ENCODE results near the gene OPALIN. TPM values are rescaled to one million over a fixed set of nuclear protein-coding genes. Genes with fewer than 3 reads are reported as not detected.
"Not testable (repeated sequence)": the region's sequence is repeated elsewhere in the genome, so short reads cannot be mapped to it uniquely, and the experiment has no call there.

Gene OPALIN
- total and polyA plus RNA-seq, 9 of the 15 experiments (the other 6 are each of a cell fraction or from before 2014, with no cell fraction given): not detected

DNA sequence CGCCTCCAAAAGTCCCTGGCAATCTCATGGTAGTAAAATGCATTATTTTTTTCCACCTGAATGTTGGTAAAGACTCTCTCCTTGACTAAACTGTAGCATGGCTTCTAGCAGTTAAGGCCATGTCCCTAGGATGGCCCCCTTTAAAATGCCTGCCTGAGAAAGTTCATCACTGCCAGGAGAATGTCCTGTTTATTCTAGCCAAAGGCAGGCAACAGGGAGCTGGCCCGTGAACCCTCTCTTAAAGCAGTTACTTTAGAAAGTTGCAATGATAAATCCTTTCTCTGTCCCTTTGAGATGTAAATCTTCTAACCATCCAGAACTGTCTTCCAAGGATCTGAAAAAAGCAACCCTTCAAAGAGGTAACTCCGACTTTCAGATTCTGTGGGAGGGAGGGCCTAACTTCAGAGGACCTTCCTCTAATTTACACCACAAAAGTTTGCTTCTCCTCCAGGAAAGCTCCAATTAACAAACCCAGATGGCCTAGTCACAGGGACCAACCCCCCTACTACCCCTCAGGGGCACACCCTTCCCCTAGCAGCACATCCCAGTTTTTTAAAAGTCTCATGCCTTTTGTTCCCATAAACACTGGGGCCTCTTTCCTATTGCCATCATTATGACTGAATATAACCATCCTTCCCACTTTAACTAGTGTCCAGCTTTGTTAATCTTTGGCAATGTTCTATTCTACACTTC is 49.0 kb downstream of the OPALIN start (continued):
- TF ChIP-seq, protein P1, sequence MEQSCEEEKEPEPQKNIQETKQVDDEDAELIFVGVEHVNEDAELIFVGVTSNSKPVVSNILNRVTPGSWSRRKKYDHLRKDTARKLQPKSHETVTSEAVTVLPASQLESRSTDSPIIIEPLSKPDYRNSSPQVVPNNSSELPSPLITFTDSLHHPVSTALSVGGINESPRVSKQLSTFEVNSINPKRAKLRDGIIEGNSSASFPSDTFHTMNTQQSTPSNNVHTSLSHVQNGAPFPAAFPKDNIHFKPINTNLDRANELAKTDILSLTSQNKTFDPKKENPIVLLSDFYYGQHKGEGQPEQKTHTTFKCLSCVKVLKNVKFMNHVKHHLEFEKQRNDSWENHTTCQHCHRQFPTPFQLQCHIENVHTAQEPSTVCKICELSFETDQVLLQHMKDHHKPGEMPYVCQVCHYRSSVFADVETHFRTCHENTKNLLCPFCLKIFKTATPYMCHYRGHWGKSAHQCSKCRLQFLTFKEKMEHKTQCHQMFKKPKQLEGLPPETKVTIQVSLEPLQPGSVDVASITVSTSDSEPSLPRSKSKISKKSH (CRISPR knock-in tag; IDR thresholded peaks at IDR 0.05): no peak
- no peak for TF ChIP-seq HMGN3 (IDR thresholded peaks at IDR 0.05; ENCODE audit: borderline replicate concordance, extremely low read depth, insufficient read length, low read depth, low read length)
- no peak for TF ChIP-seq ZNF644 (tag; IDR thresholded peaks at IDR 0.05; ENCODE audit: low read depth)
- TF ChIP-seq KDM2B (CRISPR knock-in tag; IDR thresholded peaks at IDR 0.05): no peak
- no peak for TF ChIP-seq DNMT1 (IDR thresholded peaks at IDR 0.05)
- no peak for TF ChIP-seq HNRNPL (IDR thresholded peaks at IDR 0.05; ENCODE audit: low read depth, low read length)
- TF ChIP-seq, protein P2, sequence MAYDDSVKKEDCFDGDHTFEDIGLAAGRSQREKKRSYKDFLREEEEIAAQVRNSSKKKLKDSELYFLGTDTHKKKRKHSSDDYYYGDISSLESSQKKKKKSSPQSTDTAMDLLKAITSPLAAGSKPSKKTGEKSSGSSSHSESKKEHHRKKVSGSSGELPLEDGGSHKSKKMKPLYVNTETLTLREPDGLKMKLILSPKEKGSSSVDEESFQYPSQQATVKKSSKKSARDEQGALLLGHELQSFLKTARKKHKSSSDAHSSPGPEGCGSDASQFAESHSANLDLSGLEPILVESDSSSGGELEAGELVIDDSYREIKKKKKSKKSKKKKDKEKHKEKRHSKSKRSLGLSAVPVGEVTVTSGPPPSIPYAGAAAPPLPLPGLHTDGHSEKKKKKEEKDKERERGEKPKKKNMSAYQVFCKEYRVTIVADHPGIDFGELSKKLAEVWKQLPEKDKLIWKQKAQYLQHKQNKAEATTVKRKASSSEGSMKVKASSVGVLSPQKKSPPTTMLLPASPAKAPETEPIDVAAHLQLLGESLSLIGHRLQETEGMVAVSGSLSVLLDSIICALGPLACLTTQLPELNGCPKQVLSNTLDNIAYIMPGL (CRISPR knock-in tag; IDR thresholded peaks at IDR 0.05): no peak
- no peak for TF ChIP-seq SLC30A9 (CRISPR knock-in tag; IDR thresholded peaks at IDR 0.05)

DNA sequence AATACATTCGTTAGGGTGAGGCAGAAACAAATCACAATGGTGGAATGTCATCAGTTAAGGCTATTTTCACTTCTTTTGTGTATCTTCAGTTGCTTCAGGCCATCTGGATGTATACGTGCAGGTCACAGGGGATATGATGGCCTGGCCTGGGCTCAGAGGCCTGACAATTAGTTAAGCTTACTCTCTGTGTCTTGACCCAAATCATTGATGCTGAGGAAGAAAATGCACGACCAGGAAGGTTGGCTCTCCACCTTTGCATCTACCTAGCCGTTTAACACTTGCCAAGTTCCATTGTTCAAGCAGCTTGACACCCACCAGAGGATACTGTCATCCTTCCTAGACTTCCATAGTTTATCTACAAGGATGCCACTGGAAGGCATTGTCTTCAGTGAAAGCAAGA is 49.9 kb downstream of the OPALIN start:
- CTCF ChIA-PET (ENCODE audit: low intra/inter-chr PET ratio); POLR2A ChIA-PET; ATAC-seq; DNase-seq (ENCODE audit: extremely low read depth in 1 of 4, low spot score in 3 of 4); H3K9me1 ChIP-seq (ENCODE audit: control insufficient read depth, insufficient read depth, low read length); FAIRE-seq; H2AFZ ChIP-seq (ENCODE audit: low read depth, low read length); H3K79me2 ChIP-seq (ENCODE audit: control insufficient read depth, insufficient read depth, low read length); H3K36me3 ChIP-seq (ENCODE audit: control insufficient read depth, insufficient read depth, low read length); H3K4me3 ChIP-seq; H3K4me1 ChIP-seq (replicated peaks in 1 of 2; ENCODE audit: control insufficient read depth in 2 of 2, insufficient read depth in 2 of 2, low read length in 2 of 2); H3K9ac ChIP-seq (ENCODE audit: insufficient read depth in 1 of 2, low read depth in 2 of 2, low read length in 2 of 2); H3K9me3 ChIP-seq (replicated peaks; ENCODE audit: control insufficient read depth, insufficient read depth, low read depth, low read length); H3K27ac ChIP-seq (ENCODE audit: extremely low read depth, low read depth, low read length); in situ Hi-C loops (cut with MboI); BruUV-seq (replicated peaks); H3K4me2 ChIP-seq (ENCODE audit: insufficient read depth, low read length); intact Hi-C loops (cut with micrococcal nuclease); H4K20me1 ChIP-seq (replicated peaks; ENCODE audit: control insufficient read depth, insufficient read depth, low read length): not testable (repeated sequence)
- WGBS (ENCODE audit: insufficient coverage, low coverage, missing lambda C conversion rate): 0% methylated on average over 4 of the region's 4 CpGs
- peaks cover 0 to 10% of the 10 kb centered on the region in 2 experiments; a peak in 4 of 5 replicates for H3K27me3 ChIP-seq (ENCODE audit: control insufficient read depth in 2 of 2, insufficient read depth in 2 of 2, low read length in 2 of 2)

Data from K562 (cell line).